H1 (cell line): ENCODE data around the gene ATF3. TPM values are rescaled to one million over a fixed set of nuclear protein-coding genes. Genes with fewer than 3 reads are reported as not detected.

ENCODE experiments used
- CTCF ChIA-PET: fragments of 300-600 bp; sonication (Branson Sonifier 250); formaldehyde crosslinking; loops from one replicate; lab custom pipeline; 2021; ENCODE audit not compliant: partially characterized antibody; lab: Charles Lee
- POLR2A ChIA-PET: fragments of 300-600 bp; sonication (Branson Sonifier 250); formaldehyde crosslinking; loops from one replicate; lab custom pipeline; 2021; ENCODE audit warnings: inconsistent platforms; ENCODE audit not compliant: partially characterized antibody; lab: Charles Lee
- DNase-seq, 2 experiments: peaks; one replicate each; pipeline versions ENCODE4 v3.0.0 to v3.0.0-alpha.2; 2010 to 2022; ENCODE audit warnings: low spot score in 2 of 2, low read depth in 1 of 2, mixed read lengths in 1 of 2
- FAIRE-seq: peaks from 2 replicates; lab custom pipeline; 2011; peaks lifted over from hg19 to GRCh38; lab: Jason Lieb, UNC
- H2AFZ ChIP-seq: 2 replicates; pipeline ENCODE4 v1.8.1; 2012; ENCODE audit warnings: low read length, inconsistent platforms
- H2AK5ac ChIP-seq: 2 replicates; pipeline ENCODE4 v1.6.1; 2013; ENCODE audit warnings: low read depth, low read length
- H2BK120ac ChIP-seq: replicated peaks from 2 replicates; pipeline ENCODE3; 2013; ENCODE audit warnings: low read depth, low read length, inconsistent platforms
- H2BK12ac ChIP-seq: 2 replicates; pipeline ENCODE4 v1.6.1; 2013; ENCODE audit warnings: low read depth, low read length
- H2BK15ac ChIP-seq: 2 replicates; pipeline ENCODE4 v1.6.1; 2013; ENCODE audit warnings: low read length
- H2BK20ac ChIP-seq: 2 replicates; pipeline ENCODE4 v1.6.1; 2013; ENCODE audit warnings: low read length
- H2BK5ac ChIP-seq: 2 replicates; pipeline ENCODE4 v1.6.1; 2013; ENCODE audit warnings: low read depth, low read length
- H3K14ac ChIP-seq: 2 replicates; pipeline ENCODE4 v1.6.1; 2013; ENCODE audit warnings: inconsistent platforms; ENCODE audit not compliant: insufficient read length
- H3K18ac ChIP-seq: 2 replicates; pipeline ENCODE4 v1.6.1; 2013; ENCODE audit warnings: low read length; ENCODE audit errors: extremely low read depth
- H3K23ac ChIP-seq: 2 replicates; pipeline ENCODE4 v1.6.1; 2013; ENCODE audit warnings: inconsistent platforms; ENCODE audit not compliant: insufficient read length
- H3K23me2 ChIP-seq: 2 replicates; pipeline ENCODE4 v1.6.1; 2013; ENCODE audit warnings: low read depth, low read length
- H3K27ac ChIP-seq: 2 replicates; pipeline ENCODE4 v1.6.1; 2011; ENCODE audit warnings: low read depth, low read length, inconsistent platforms
- H3K27me3 ChIP-seq, 4 experiments: replicated peaks in 1 of 4; 1 replicate in 1 of 4; 2 replicates in 3 of 4; pipeline versions ENCODE4 v1.6.1 to v1.8.1; 2011 to 2013; ENCODE audit warnings: low read length in 3 of 4, mild to moderate bottlenecking in 3 of 4, inconsistent platforms in 2 of 4, mixed read lengths in 2 of 4, moderate library complexity in 1 of 4; ENCODE audit not compliant: control insufficient read depth in 3 of 4, insufficient read depth in 3 of 4; ENCODE audit errors: extremely low read depth in 1 of 4
- H3K36me3 ChIP-seq, 4 experiments: 2 replicates each; pipeline versions ENCODE4 v1.6.1 to v1.8.1; 2011 to 2013; ENCODE audit warnings: mild to moderate bottlenecking in 4 of 4, low read length in 3 of 4, moderate library complexity in 2 of 4, control low read depth in 1 of 4, inconsistent platforms in 1 of 4; ENCODE audit not compliant: insufficient read depth in 4 of 4, control insufficient read depth in 2 of 4
- H3K4ac ChIP-seq: replicated peaks from 2 replicates; pipeline ENCODE3; 2013; ENCODE audit warnings: low read length, low read depth, mixed read lengths, inconsistent platforms; ENCODE audit not compliant: insufficient read length
- H3K4me1 ChIP-seq, 4 experiments: replicated peaks in 1 of 4; 1 replicate in 1 of 4; 2 replicates in 3 of 4; pipeline versions ENCODE4 v1.6.1 to v1.8.1; 2011 to 2013; ENCODE audit warnings: low read length in 3 of 4, inconsistent platforms in 2 of 4, mixed read lengths in 1 of 4; ENCODE audit not compliant: insufficient read depth in 4 of 4, control insufficient read depth in 3 of 4
- H3K4me2 ChIP-seq, 2 experiments: 2 replicates each; pipeline versions ENCODE4 v1.6.1 to v1.8.1; 2011 to 2013; ENCODE audit warnings: low read depth in 2 of 2, low read length in 2 of 2, control low read depth in 1 of 2, inconsistent platforms in 1 of 2, mild to moderate bottlenecking in 1 of 2; ENCODE audit not compliant: insufficient read depth in 1 of 2
- H3K4me3 ChIP-seq, 4 experiments: fragments of 200-600, 300-600 bp in 1 of 4; sonication (generic), shearing (Covaris generic), sonication (Bioruptor Twin) in 1 of 4; 2 replicates each; pipeline versions ENCODE4 v1.5.1 to v1.8.1; 2011 to 2016; ENCODE audit warnings: low read length in 4 of 4, low read depth in 3 of 4, control low read depth in 2 of 4, inconsistent platforms in 2 of 4, mild to moderate bottlenecking in 2 of 4, mixed read lengths in 1 of 4, moderate library complexity in 1 of 4; ENCODE audit not compliant: insufficient read depth in 2 of 4; ENCODE audit errors: extremely low read depth in 1 of 4
- H3K56ac ChIP-seq: replicated peaks from 2 replicates; pipeline ENCODE3; 2013; ENCODE audit warnings: low read depth, mild to moderate bottlenecking, mixed read lengths, low read length, inconsistent platforms; ENCODE audit not compliant: insufficient read length
- H3K79me1 ChIP-seq: 2 replicates; pipeline ENCODE4 v1.6.1; 2013; ENCODE audit warnings: low read depth, low read length, control low read depth
- H3K79me2 ChIP-seq, 2 experiments: 2 replicates each; pipeline versions ENCODE4 v1.6.1 to v1.8.1; 2012 to 2013; ENCODE audit warnings: low read length in 2 of 2, mild to moderate bottlenecking in 2 of 2, inconsistent platforms in 1 of 2; ENCODE audit not compliant: insufficient read depth in 2 of 2, control insufficient read depth in 1 of 2
- H3K9ac ChIP-seq, 4 experiments: replicated peaks in 1 of 4; 1 replicate in 1 of 4; 2 replicates in 3 of 4; pipeline versions ENCODE4 v1.6.1 to v1.8.1; 2011 to 2013; ENCODE audit warnings: low read depth in 3 of 4, low read length in 3 of 4, control low read depth in 2 of 4, mild to moderate bottlenecking in 2 of 4, moderate library complexity in 2 of 4, inconsistent platforms in 1 of 4; ENCODE audit errors: extremely low read depth in 1 of 4
- H3K9me3 ChIP-seq, 2 experiments: 2 replicates each; pipeline versions ENCODE4 v1.6.1 to v1.8.1; 2012 to 2013; ENCODE audit warnings: mild to moderate bottlenecking in 2 of 2, moderate library complexity in 2 of 2, control low read depth in 1 of 2, inconsistent platforms in 1 of 2, low read depth in 1 of 2, low read length in 1 of 2, mixed read lengths in 1 of 2; ENCODE audit not compliant: insufficient read depth in 2 of 2
- H4K20me1 ChIP-seq, 2 experiments: replicated peaks in 1 of 2; 2 replicates each; pipeline versions ENCODE3 to v1.8.1; 2011 to 2013; ENCODE audit warnings: inconsistent platforms in 2 of 2, low read length in 2 of 2, mild to moderate bottlenecking in 1 of 2; ENCODE audit not compliant: insufficient read depth in 2 of 2, control insufficient read depth in 1 of 2
- H4K5ac ChIP-seq: 2 replicates; pipeline ENCODE4 v1.6.1; 2013; ENCODE audit warnings: low read length, low read depth, mixed read lengths, inconsistent platforms; ENCODE audit not compliant: insufficient read length
- H4K8ac ChIP-seq: 2 replicates; pipeline ENCODE4 v1.8.0; 2013; ENCODE audit warnings: mild to moderate bottlenecking, moderate library complexity, low read length, inconsistent platforms; ENCODE audit not compliant: insufficient read depth; ENCODE audit errors: extremely low read depth
- H4K91ac ChIP-seq: replicated peaks from 2 replicates; pipeline ENCODE3; 2013; ENCODE audit warnings: low read length, mixed read lengths, inconsistent platforms; ENCODE audit not compliant: insufficient read length
- HDAC2 ChIP-seq, 2 experiments: fragments of 300-600 bp in 1 of 2; sonication (generic) in 1 of 2; IDR thresholded peaks; 2 replicates each; pipeline ENCODE4 v1.6.1; 2011 to 2012; ENCODE audit warnings: low read depth in 2 of 2, low read length in 2 of 2, mild to moderate bottlenecking in 2 of 2, moderate library complexity in 2 of 2, borderline replicate concordance in 1 of 2, inconsistent platforms in 1 of 2
- POLR2A ChIP-seq, 2 experiments: IDR thresholded peaks; 1 replicate in 1 of 2; 2 replicates in 1 of 2; pipeline ENCODE4 v1.6.1; 2011; ENCODE audit warnings: low read depth in 2 of 2, low read length in 2 of 2, mild to moderate bottlenecking in 2 of 2; ENCODE audit errors: control extremely low read depth in 1 of 2
- WGBS, 2 experiments: shearing (Covaris generic) in 1 of 2; methylation state at CpG; one replicate each; pipeline versions ENCODE4 v1.1.6 to v1.1.7; 2013 to 2015; ENCODE audit warnings: low lambda C conversion rate in 2 of 2, mixed read lengths in 2 of 2, inconsistent platforms in 1 of 2, low coverage in 1 of 2, missing lambda C conversion rate in 1 of 2; ENCODE audit not compliant: insufficient replicate concordance in 2 of 2, insufficient coverage in 1 of 2, insufficient read length in 1 of 2; ENCODE audit errors: extremely low coverage in 1 of 2, missing lambda C conversion rate in 1 of 2; 5-methylcytosine and 5-hydroxymethylcytosine counted together
- polyA plus RNA-seq, 7 experiments: library from polyadenylated mRNA; depleted of rRNA in 3 of 7; stranded (reverse) in 5 of 7; unstranded in 2 of 7; fragments of >200 nt in 5 of 7; fragments of 200-250 nt in 2 of 7; gene quantifications; 1 replicate in 5 of 7; 2 replicates in 1 of 7; 4 replicates in 1 of 7; pipeline versions ENCODE4 v1.2.1 to v1.2.3, GENCODE V29; 2011 to 2013; ENCODE audit warnings: missing spikeins in 2 of 7, mixed read lengths in 2 of 7
- total RNA-seq: library from RNA; stranded (reverse); fragmentation: NEBNext Ultra II Directional; extraction: Animal tissue kit (Norgen Biotek cat#: 25700); gene quantifications from 2 replicates; pipeline ENCODE4 v1.2.1, GENCODE V29; 2021

The ATF3 gene
- total and polyA plus RNA-seq, 2 of the 8 experiments (the other 6 are each of a cell fraction or from before 2014, with no cell fraction given): 12.2 to 27.7 TPM

GRCh38 chr1:212582291-212582690 lies 26.3 kb upstream of the ATF3 start:
- H3K27ac ChIP-seq: no peak overlapping the region
- H2BK5ac ChIP-seq: no peak overlapping the region
- H3K4me1 ChIP-seq: no peaks in the 10 kb centered on the region; a peak in 2 of 7 replicates
- no peak for DNase-seq
- H2BK120ac ChIP-seq: no peak overlapping the region
- H2BK12ac ChIP-seq: no peak overlapping the region
- no peak overlapping the region for H4K8ac ChIP-seq
- no peak overlapping the region for H3K4me2 ChIP-seq
- H3K9ac ChIP-seq: no peak overlapping the region
- H3K4me3 ChIP-seq: no peak overlapping the region
- H4K5ac ChIP-seq: no peak overlapping the region
- FAIRE-seq: no peak
- no peak overlapping the region for H4K91ac ChIP-seq
- TF ChIP-seq POLR2A (IDR thresholded peaks at IDR 0.05; ENCODE audit: control extremely low read depth in 1 of 2, low read depth in 2 of 2, low read length in 2 of 2) (no peak), HDAC2 (IDR thresholded peaks at IDR 0.05; ENCODE audit: borderline replicate concordance in 1 of 2, low read depth in 2 of 2, low read length in 2 of 2) (no peak)
- ChIA-PET CTCF (interaction anchor here (0.7 to 1.5 kb wide), 7 partner anchors 13 to 463 kb away, joined by 3 to 8 read pairs (median 3); no protein-coding TSS in a partner anchor), POLR2A (interaction anchor here (2.7 kb wide), 1 partner anchor 26 kb away, joined by 14 read pairs; the partner anchor contains the start of gene ATF3)
- H2BK15ac ChIP-seq: no peak overlapping the region
- no peak overlapping the region for H3K23ac ChIP-seq
- no peak overlapping the region for H2AFZ ChIP-seq
- H3K79me2 ChIP-seq: no peaks in the 10 kb centered on the region
- no peaks in the 10 kb centered on the region for H3K9me3 ChIP-seq
- no peak overlapping the region for H3K56ac ChIP-seq
- no peak overlapping the region for H2AK5ac ChIP-seq
- no peaks in the 10 kb centered on the region for H3K23me2 ChIP-seq
- no peak overlapping the region for H3K14ac ChIP-seq
- WGBS, 2 experiments: 81% methylated on average over 5 of the region's 5 CpGs; no CpG with 5 or more reads in 1 of the 2 experiments
- no peaks in the 10 kb centered on the region for H3K36me3 ChIP-seq
- no peak overlapping the region for H3K4ac ChIP-seq
- no peak overlapping the region for H2BK20ac ChIP-seq
- no peaks in the 10 kb centered on the region for H3K79me1 ChIP-seq
- no peak overlapping the region for H3K18ac ChIP-seq
- H4K20me1 ChIP-seq: no peaks in the 10 kb centered on the region
- H3K27me3 ChIP-seq: no peaks in the 10 kb centered on the region
